H1 (cell line): ENCODE results near the gene OR5AC2. TPM values are rescaled to one million over a fixed set of nuclear protein-coding genes. Genes with fewer than 3 reads are reported as not detected.
A peak's percentile ranks its signal among the peaks of the same experiment; 100 is the strongest.

Experiments used
- CTCF ChIA-PET: fragments of 300-600 bp; sonication (Branson Sonifier 250); formaldehyde crosslinking; loops from one replicate; lab custom pipeline; 2021; ENCODE audit not compliant: partially characterized antibody; lab: Charles Lee
- POLR2A ChIA-PET: fragments of 300-600 bp; sonication (Branson Sonifier 250); formaldehyde crosslinking; loops from one replicate; lab custom pipeline; 2021; ENCODE audit warnings: inconsistent platforms; ENCODE audit not compliant: partially characterized antibody; lab: Charles Lee
- DNase-seq, 2 experiments: peaks; one replicate each; pipeline versions ENCODE4 v3.0.0 to v3.0.0-alpha.2; 2010 to 2022; ENCODE audit warnings: low spot score in 2 of 2, low read depth in 1 of 2, mixed read lengths in 1 of 2
- FAIRE-seq: peaks from 2 replicates; lab custom pipeline; 2011; peaks lifted over from hg19 to GRCh38; lab: Jason Lieb, UNC
- H2AFZ ChIP-seq: 2 replicates; pipeline ENCODE4 v1.8.1; 2012; ENCODE audit warnings: low read length, inconsistent platforms
- H2AK5ac ChIP-seq: 2 replicates; pipeline ENCODE4 v1.6.1; 2013; ENCODE audit warnings: low read depth, low read length
- H2BK120ac ChIP-seq: replicated peaks from 2 replicates; pipeline ENCODE3; 2013; ENCODE audit warnings: low read depth, low read length, inconsistent platforms
- H2BK12ac ChIP-seq: 2 replicates; pipeline ENCODE4 v1.6.1; 2013; ENCODE audit warnings: low read depth, low read length
- H2BK15ac ChIP-seq: 2 replicates; pipeline ENCODE4 v1.6.1; 2013; ENCODE audit warnings: low read length
- H2BK20ac ChIP-seq: 2 replicates; pipeline ENCODE4 v1.6.1; 2013; ENCODE audit warnings: low read length
- H2BK5ac ChIP-seq: 2 replicates; pipeline ENCODE4 v1.6.1; 2013; ENCODE audit warnings: low read depth, low read length
- H3K14ac ChIP-seq: 2 replicates; pipeline ENCODE4 v1.6.1; 2013; ENCODE audit warnings: inconsistent platforms; ENCODE audit not compliant: insufficient read length
- H3K18ac ChIP-seq: 2 replicates; pipeline ENCODE4 v1.6.1; 2013; ENCODE audit warnings: low read length; ENCODE audit errors: extremely low read depth
- H3K23ac ChIP-seq: 2 replicates; pipeline ENCODE4 v1.6.1; 2013; ENCODE audit warnings: inconsistent platforms; ENCODE audit not compliant: insufficient read length
- H3K23me2 ChIP-seq: 2 replicates; pipeline ENCODE4 v1.6.1; 2013; ENCODE audit warnings: low read depth, low read length
- H3K27ac ChIP-seq: 2 replicates; pipeline ENCODE4 v1.6.1; 2011; ENCODE audit warnings: low read depth, low read length, inconsistent platforms
- H3K27me3 ChIP-seq, 4 experiments: replicated peaks in 1 of 4; 1 replicate in 1 of 4; 2 replicates in 3 of 4; pipeline versions ENCODE4 v1.6.1 to v1.8.1; 2011 to 2013; ENCODE audit warnings: low read length in 3 of 4, mild to moderate bottlenecking in 3 of 4, inconsistent platforms in 2 of 4, mixed read lengths in 2 of 4, moderate library complexity in 1 of 4; ENCODE audit not compliant: control insufficient read depth in 3 of 4, insufficient read depth in 3 of 4; ENCODE audit errors: extremely low read depth in 1 of 4
- H3K36me3 ChIP-seq, 4 experiments: 2 replicates each; pipeline versions ENCODE4 v1.6.1 to v1.8.1; 2011 to 2013; ENCODE audit warnings: mild to moderate bottlenecking in 4 of 4, low read length in 3 of 4, moderate library complexity in 2 of 4, control low read depth in 1 of 4, inconsistent platforms in 1 of 4; ENCODE audit not compliant: insufficient read depth in 4 of 4, control insufficient read depth in 2 of 4
- H3K4ac ChIP-seq: replicated peaks from 2 replicates; pipeline ENCODE3; 2013; ENCODE audit warnings: low read length, low read depth, mixed read lengths, inconsistent platforms; ENCODE audit not compliant: insufficient read length
- H3K4me1 ChIP-seq, 4 experiments: replicated peaks in 1 of 4; 1 replicate in 1 of 4; 2 replicates in 3 of 4; pipeline versions ENCODE4 v1.6.1 to v1.8.1; 2011 to 2013; ENCODE audit warnings: low read length in 3 of 4, inconsistent platforms in 2 of 4, mixed read lengths in 1 of 4; ENCODE audit not compliant: insufficient read depth in 4 of 4, control insufficient read depth in 3 of 4
- H3K4me2 ChIP-seq, 2 experiments: 2 replicates each; pipeline versions ENCODE4 v1.6.1 to v1.8.1; 2011 to 2013; ENCODE audit warnings: low read depth in 2 of 2, low read length in 2 of 2, control low read depth in 1 of 2, inconsistent platforms in 1 of 2, mild to moderate bottlenecking in 1 of 2; ENCODE audit not compliant: insufficient read depth in 1 of 2
- H3K4me3 ChIP-seq, 4 experiments: fragments of 200-600, 300-600 bp in 1 of 4; sonication (generic), shearing (Covaris generic), sonication (Bioruptor Twin) in 1 of 4; 2 replicates each; pipeline versions ENCODE4 v1.5.1 to v1.8.1; 2011 to 2016; ENCODE audit warnings: low read length in 4 of 4, low read depth in 3 of 4, control low read depth in 2 of 4, inconsistent platforms in 2 of 4, mild to moderate bottlenecking in 2 of 4, mixed read lengths in 1 of 4, moderate library complexity in 1 of 4; ENCODE audit not compliant: insufficient read depth in 2 of 4; ENCODE audit errors: extremely low read depth in 1 of 4
- H3K56ac ChIP-seq: replicated peaks from 2 replicates; pipeline ENCODE3; 2013; ENCODE audit warnings: low read depth, mild to moderate bottlenecking, mixed read lengths, low read length, inconsistent platforms; ENCODE audit not compliant: insufficient read length
- H3K79me1 ChIP-seq: 2 replicates; pipeline ENCODE4 v1.6.1; 2013; ENCODE audit warnings: low read depth, low read length, control low read depth
- H3K79me2 ChIP-seq, 2 experiments: 2 replicates each; pipeline versions ENCODE4 v1.6.1 to v1.8.1; 2012 to 2013; ENCODE audit warnings: low read length in 2 of 2, mild to moderate bottlenecking in 2 of 2, inconsistent platforms in 1 of 2; ENCODE audit not compliant: insufficient read depth in 2 of 2, control insufficient read depth in 1 of 2
- H3K9ac ChIP-seq, 4 experiments: replicated peaks in 1 of 4; 1 replicate in 1 of 4; 2 replicates in 3 of 4; pipeline versions ENCODE4 v1.6.1 to v1.8.1; 2011 to 2013; ENCODE audit warnings: low read depth in 3 of 4, low read length in 3 of 4, control low read depth in 2 of 4, mild to moderate bottlenecking in 2 of 4, moderate library complexity in 2 of 4, inconsistent platforms in 1 of 4; ENCODE audit errors: extremely low read depth in 1 of 4
- H3K9me3 ChIP-seq, 2 experiments: 2 replicates each; pipeline versions ENCODE4 v1.6.1 to v1.8.1; 2012 to 2013; ENCODE audit warnings: mild to moderate bottlenecking in 2 of 2, moderate library complexity in 2 of 2, control low read depth in 1 of 2, inconsistent platforms in 1 of 2, low read depth in 1 of 2, low read length in 1 of 2, mixed read lengths in 1 of 2; ENCODE audit not compliant: insufficient read depth in 2 of 2
- H4K20me1 ChIP-seq, 2 experiments: replicated peaks in 1 of 2; 2 replicates each; pipeline versions ENCODE3 to v1.8.1; 2011 to 2013; ENCODE audit warnings: inconsistent platforms in 2 of 2, low read length in 2 of 2, mild to moderate bottlenecking in 1 of 2; ENCODE audit not compliant: insufficient read depth in 2 of 2, control insufficient read depth in 1 of 2
- H4K5ac ChIP-seq: 2 replicates; pipeline ENCODE4 v1.6.1; 2013; ENCODE audit warnings: low read length, low read depth, mixed read lengths, inconsistent platforms; ENCODE audit not compliant: insufficient read length
- H4K8ac ChIP-seq: 2 replicates; pipeline ENCODE4 v1.8.0; 2013; ENCODE audit warnings: mild to moderate bottlenecking, moderate library complexity, low read length, inconsistent platforms; ENCODE audit not compliant: insufficient read depth; ENCODE audit errors: extremely low read depth
- H4K91ac ChIP-seq: replicated peaks from 2 replicates; pipeline ENCODE3; 2013; ENCODE audit warnings: low read length, mixed read lengths, inconsistent platforms; ENCODE audit not compliant: insufficient read length
- CBX8 ChIP-seq: fragments of 300-800, 300-1000 bp; sonication (generic); IDR thresholded peaks from 2 replicates; pipeline ENCODE4 v1.7.1; 2016; ENCODE audit warnings: low read depth, low read length, borderline replicate concordance
- FOSL1 ChIP-seq: IDR thresholded peaks from 2 replicates; pipeline ENCODE4 v1.6.1; 2011; ENCODE audit warnings: mild to moderate bottlenecking, low read depth, low read length, moderate library complexity; ENCODE audit not compliant: insufficient read depth
- KDM4A ChIP-seq: IDR thresholded peaks from one replicate; pipeline ENCODE4 v1.7.1; 2012; ENCODE audit warnings: low read depth, mild to moderate bottlenecking, moderate library complexity, low read length, inconsistent platforms; ENCODE audit not compliant: severe bottlenecking
- NANOG ChIP-seq: IDR thresholded peaks from 2 replicates; pipeline ENCODE4 v1.6.1; 2011; ENCODE audit warnings: low read length, low read depth, mild to moderate bottlenecking, inconsistent platforms; ENCODE audit not compliant: insufficient read depth, poor library complexity, severe bottlenecking
- NRF1 ChIP-seq: IDR thresholded peaks from 2 replicates; pipeline ENCODE4 v1.6.1; 2011; ENCODE audit warnings: mild to moderate bottlenecking, low read depth, low read length, improper control_type of control experiment
- RAD21 ChIP-seq, 2 experiments: IDR thresholded peaks in 1 of 2; conservative IDR thresholded peaks in 1 of 2; 2 replicates each; pipeline ENCODE4 v1.6.1; 2011; ENCODE audit warnings: low read depth in 2 of 2, low read length in 2 of 2, improper control_type of control experiment in 1 of 2, inconsistent platforms in 1 of 2, mild to moderate bottlenecking in 1 of 2, moderate library complexity in 1 of 2
- RXRA ChIP-seq: IDR thresholded peaks from 2 replicates; pipeline ENCODE4 v1.6.1; 2011; ENCODE audit warnings: low read depth, mild to moderate bottlenecking, low read length, moderate library complexity; ENCODE audit not compliant: insufficient read depth
- SIX5 ChIP-seq: IDR thresholded peaks from 2 replicates; pipeline ENCODE4 v1.6.1; 2011; ENCODE audit warnings: mild to moderate bottlenecking, low read depth, low read length
- SP2 ChIP-seq: IDR thresholded peaks from 2 replicates; pipeline ENCODE4 v1.6.1; 2012; ENCODE audit warnings: mild to moderate bottlenecking, low read length, inconsistent platforms
- USF2 ChIP-seq: IDR thresholded peaks from 2 replicates; pipeline ENCODE4 v1.6.1; 2011; ENCODE audit warnings: low read length, improper control_type of control experiment
- WGBS, 2 experiments: shearing (Covaris generic) in 1 of 2; methylation state at CpG; one replicate each; pipeline versions ENCODE4 v1.1.6 to v1.1.7; 2013 to 2015; ENCODE audit warnings: low lambda C conversion rate in 2 of 2, mixed read lengths in 2 of 2, inconsistent platforms in 1 of 2, low coverage in 1 of 2, missing lambda C conversion rate in 1 of 2; ENCODE audit not compliant: insufficient replicate concordance in 2 of 2, insufficient coverage in 1 of 2, insufficient read length in 1 of 2; ENCODE audit errors: extremely low coverage in 1 of 2, missing lambda C conversion rate in 1 of 2; 5-methylcytosine and 5-hydroxymethylcytosine counted together
- polyA plus RNA-seq, 7 experiments: library from polyadenylated mRNA; depleted of rRNA in 3 of 7; stranded (reverse) in 5 of 7; unstranded in 2 of 7; fragments of >200 nt in 5 of 7; fragments of 200-250 nt in 2 of 7; gene quantifications; 1 replicate in 5 of 7; 2 replicates in 1 of 7; 4 replicates in 1 of 7; pipeline versions ENCODE4 v1.2.1 to v1.2.3, GENCODE V29; 2011 to 2013; ENCODE audit warnings: missing spikeins in 2 of 7, mixed read lengths in 2 of 7
- total RNA-seq: library from RNA; stranded (reverse); fragmentation: NEBNext Ultra II Directional; extraction: Animal tissue kit (Norgen Biotek cat#: 25700); gene quantifications from 2 replicates; pipeline ENCODE4 v1.2.1, GENCODE V29; 2021

Gene OR5AC2
- total and polyA plus RNA-seq, 2 of the 8 experiments (the other 6 are each of a cell fraction or from before 2014, with no cell fraction given), result not detected

GRCh38 chr3:98068824-98069223 is 18.1 kb upstream of the OR5AC2 start:
- WGBS, 2 experiments, result 40% methylated on average over 2 of the region's 2 CpGs; no CpG with 5 or more reads in 1 of the 2 experiments
- Histone ChIP-seq H3K27ac (no peak overlapping the region), H3K4me3 (no peak overlapping the region), H3K4ac (no peak overlapping the region), H4K5ac (no peak overlapping the region), H3K23ac (no peak overlapping the region), H2BK20ac (no peak overlapping the region), H2AFZ (peak overlapping the region; percentile 58; the same call in 1 of the 2 replicates), H3K79me2 (no peaks in the 10 kb centered on the region), H3K14ac (no peak overlapping the region), H3K56ac (no peak overlapping the region), H2BK120ac (no peak overlapping the region), H3K9me3 (no peaks in the 10 kb centered on the region), H2BK12ac (no peak overlapping the region), H4K20me1 (no peaks in the 10 kb centered on the region), H3K23me2 (no peaks in the 10 kb centered on the region), H3K4me2 (no peak overlapping the region), H3K36me3 (no peaks in the 10 kb centered on the region), H4K8ac (no peak overlapping the region), H3K27me3 (no peaks in the 10 kb centered on the region), H4K91ac (no peak overlapping the region), H2BK15ac (no peak overlapping the region), H3K79me1 (no peaks in the 10 kb centered on the region), H3K9ac (no peak overlapping the region), H2AK5ac (no peak overlapping the region), H3K4me1 (no peaks in the 10 kb centered on the region), H2BK5ac (no peak overlapping the region), H3K18ac (no peak overlapping the region)
- FAIRE-seq (no peak), DNase-seq (no peak)
- ChIA-PET CTCF (interaction anchor here (0.7 to 3.0 kb wide), 6 partner anchors 11 to 304 kb away, joined by 3 to 14 read pairs (median 4); partner anchors contain the start of gene ARL6), POLR2A (no interaction called here)
- TF ChIP-seq SIX5 (no peak), CBX8 (no peak), KDM4A (no peak), USF2 (no peak), RXRA (no peak), NRF1 (no peak), RAD21 (IDR thresholded peaks at IDR 0.05 in 1 of 2, conservative IDR thresholded peaks at IDR 0.05 in 1 of 2; ENCODE audit: low read depth in 2 of 2, low read length in 2 of 2) (no peak), FOSL1 (no peak), NANOG (no peak), SP2 (no peak)
